HG03378 (cell line): ENCODE data around the gene TMEM255B.
"Not testable (repeated sequence)": the region's sequence is repeated elsewhere in the genome, so short reads cannot be mapped to it uniquely, and the experiment has no call there.

Experiments used
- ATAC-seq: cut with Tn5 transposase; IDR thresholded peaks from one replicate; pipeline ENCODE4 v1.9.1; 2021; ENCODE audit warnings: mild to moderate bottlenecking, moderate library complexity; ENCODE audit not compliant: unreplicated experiment

TMEM255B gene

GRCh38 chr13:113815151-113816058 is 56.4 kb downstream of the TMEM255B start:
- no peak for ATAC-seq

DNA sequence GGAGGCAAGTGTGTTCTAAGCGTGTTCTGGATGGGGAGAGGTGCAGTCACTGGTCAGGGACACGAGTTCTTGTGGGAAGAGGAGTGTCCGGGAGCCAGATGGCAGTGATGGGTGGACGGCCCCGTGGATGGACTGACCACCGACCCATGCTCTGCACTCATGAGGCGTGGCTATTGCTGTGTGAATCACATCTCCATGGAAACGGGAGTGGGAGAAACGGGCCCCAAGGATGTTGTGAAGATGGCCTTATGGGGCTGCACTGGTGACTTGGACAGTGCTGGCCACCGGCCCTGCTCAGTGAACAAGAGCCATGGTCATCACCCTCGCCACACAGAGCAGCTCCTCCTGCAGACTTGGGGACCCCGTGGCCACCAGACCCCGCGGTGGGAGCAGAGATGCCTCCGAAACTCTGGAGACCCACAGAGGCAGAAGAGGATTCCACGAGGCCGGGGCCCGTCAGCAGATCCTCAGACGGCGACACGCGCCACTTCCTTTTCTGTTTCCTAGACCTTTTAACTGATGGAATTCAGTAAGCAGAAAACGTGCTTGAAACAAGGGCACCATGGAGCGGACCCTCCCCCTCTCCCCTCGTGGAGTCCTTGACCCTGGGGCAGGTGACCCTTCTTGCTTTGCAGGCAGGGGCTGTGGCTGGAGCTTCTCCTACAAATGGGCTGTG is 57.4 kb downstream of the TMEM255B start:
- ATAC-seq = no peak

DNA sequence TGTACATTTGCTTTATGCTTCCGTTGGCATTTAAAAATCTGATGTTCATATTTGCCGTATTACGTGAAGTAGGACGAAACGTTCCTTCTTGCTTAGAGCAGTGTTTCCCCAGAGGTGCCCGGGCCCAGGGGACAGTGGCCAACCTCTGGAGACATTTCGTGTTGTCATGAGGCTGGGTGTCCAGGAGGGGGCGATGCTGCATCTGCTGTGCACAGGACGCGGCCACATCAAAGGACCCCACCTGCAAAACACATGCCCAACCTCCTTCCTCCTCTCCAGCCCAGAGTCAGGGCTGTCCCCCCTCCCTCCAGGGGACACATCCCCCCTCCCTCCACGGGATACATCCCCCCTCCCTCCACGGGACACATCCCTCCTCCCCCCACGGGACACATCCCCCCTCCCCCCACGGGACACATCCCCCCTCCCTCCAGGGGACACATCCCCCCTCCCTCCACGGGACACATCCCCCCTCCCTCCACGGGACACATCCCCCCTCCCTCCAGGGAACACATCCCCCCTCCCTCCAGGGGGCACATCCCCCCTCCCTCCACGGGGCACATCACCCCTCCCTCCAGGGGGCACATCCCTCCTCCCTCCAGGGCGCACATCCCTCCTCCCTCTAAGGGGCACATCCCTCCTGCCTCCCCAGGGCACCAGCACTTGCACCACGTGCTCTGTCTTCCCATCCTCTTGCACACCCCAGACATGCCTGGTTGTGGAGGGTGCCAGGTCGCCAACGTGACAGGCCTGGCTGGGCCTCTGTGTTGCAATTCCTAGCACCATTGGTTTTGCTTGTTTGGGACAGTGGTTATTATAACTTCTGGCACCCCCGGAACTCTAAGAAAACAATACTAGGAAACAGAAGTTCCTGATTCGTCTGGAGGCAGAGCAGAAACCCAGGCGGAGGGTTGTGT is 58.2 kb downstream of the TMEM255B start:
- ATAC-seq = no peak

DNA sequence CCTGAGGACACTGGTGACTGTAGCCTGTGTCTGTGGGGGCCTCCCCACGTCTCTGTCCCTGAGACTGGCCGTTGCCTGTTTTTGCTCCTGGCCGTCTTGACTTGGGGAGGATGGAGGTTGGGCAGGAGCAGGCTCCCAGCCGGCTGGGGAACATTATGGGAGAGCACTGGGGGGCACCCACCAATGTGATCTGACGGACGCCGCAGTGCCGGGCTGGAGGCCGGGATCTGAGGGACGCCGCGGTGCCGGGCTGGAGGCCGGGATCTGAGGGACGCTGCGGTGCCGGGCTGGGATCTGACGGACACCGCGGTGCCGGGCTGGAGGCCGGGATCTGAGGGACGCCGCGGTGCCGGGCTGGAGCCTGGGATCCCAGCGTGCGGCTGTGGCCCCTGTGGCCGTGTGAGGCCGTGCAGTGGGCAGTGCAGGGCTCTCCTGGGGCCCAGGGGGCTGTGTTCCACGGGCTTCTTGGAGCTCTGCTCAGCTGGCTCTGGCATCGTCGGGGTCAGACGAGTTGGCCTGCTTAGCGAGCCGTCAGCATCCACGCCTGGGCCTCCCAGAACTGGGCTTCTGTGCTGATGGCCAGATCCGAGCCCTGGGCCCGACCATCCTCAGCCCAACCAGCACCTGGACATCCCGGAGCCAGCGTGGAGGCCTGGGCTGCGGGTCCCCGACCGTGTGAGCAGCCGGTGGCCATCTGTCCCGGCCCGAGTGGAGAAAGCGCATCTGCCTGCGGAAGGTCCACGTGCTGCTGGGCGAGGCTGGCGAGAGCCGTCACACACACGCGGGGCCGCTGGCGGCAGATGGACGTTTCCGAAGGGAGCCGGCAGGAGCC is 59.0 kb downstream of the TMEM255B start:
- no peak for ATAC-seq

- no peak for ATAC-seq
Measured at GRCh38 chr13:113818700-113819295, 59.8 kb downstream of the TMEM255B start.

- no peak for ATAC-seq
Measured at GRCh38 chr13:113819341-113819730, 60.3 kb downstream of the TMEM255B start.

- no peak for ATAC-seq
Measured at GRCh38 chr13:113819731-113820715, 61.0 kb downstream of the TMEM255B start.

- ATAC-seq = no peak
Measured at GRCh38 chr13:113820813-113821651, 62.0 kb downstream of the TMEM255B start.

DNA sequence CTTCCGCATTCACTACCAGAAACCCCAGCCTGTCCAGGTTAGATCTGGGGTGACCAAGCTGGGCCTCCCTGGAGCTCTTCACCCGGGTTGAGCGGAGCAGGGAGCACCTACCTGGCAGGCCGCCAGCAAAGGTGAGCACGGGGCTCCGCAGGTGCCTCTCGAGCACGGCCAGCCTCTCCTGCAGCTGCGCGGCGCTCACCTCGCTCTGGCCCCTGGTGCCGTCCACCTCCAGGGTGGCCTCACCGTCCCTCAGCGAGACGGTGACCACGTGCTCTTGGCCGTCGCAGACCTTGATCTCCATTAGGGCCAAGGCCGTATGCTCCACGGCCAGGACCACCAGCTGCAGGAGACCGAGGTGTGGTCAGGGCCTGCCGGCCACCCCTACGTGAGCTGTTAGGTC is 62.8 kb downstream of the TMEM255B start:
- ATAC-seq = no peak

DNA sequence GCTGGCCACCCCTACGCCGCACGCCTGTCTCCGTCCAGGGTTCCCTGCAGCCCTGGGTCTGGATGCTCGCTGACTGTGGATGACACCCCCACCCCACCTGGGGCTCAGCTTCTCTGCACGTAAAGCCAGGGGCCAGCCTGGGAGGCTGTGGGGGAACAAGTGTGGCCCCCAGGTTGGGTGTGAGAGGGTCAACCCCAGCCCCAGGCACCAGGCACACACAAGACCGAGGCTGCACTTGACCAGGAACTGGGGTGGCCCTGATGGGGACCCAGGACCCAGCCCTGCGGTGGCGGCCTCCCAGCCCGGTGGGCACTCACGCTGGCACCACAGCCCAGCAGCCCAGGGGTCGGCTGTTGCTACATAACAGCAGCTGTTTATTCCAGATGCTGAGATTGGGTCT is 63.2 kb downstream of the TMEM255B start:
- no peak for ATAC-seq

- no peak for ATAC-seq
Measured at GRCh38 chr13:113822956-113823744, 64.1 kb downstream of the TMEM255B start.

GRCh38 chr13:113823771-113824170 is 64.7 kb downstream of the TMEM255B start:
- no peak for ATAC-seq

DNA sequence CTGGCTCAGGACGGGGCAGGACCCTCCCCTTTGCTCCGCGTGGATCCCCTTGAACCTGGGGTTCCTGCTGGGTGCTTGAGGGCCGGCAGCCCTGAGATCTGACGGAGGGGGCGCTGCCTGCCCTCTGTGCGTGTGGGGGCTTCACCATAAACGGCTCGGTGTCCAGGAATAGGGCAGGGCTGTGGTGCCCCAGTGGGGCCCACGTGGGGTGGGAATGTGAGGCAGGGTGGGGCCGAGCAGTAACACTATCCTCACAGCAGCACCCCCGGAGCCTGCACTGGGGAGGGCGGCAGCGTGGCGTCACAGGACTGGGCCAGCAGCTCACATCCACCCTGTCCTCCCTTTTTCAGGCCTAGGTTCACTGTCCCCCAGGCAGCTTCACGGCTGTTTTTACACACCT is 66.8 kb downstream of the TMEM255B start:
- ATAC-seq = no peak

DNA sequence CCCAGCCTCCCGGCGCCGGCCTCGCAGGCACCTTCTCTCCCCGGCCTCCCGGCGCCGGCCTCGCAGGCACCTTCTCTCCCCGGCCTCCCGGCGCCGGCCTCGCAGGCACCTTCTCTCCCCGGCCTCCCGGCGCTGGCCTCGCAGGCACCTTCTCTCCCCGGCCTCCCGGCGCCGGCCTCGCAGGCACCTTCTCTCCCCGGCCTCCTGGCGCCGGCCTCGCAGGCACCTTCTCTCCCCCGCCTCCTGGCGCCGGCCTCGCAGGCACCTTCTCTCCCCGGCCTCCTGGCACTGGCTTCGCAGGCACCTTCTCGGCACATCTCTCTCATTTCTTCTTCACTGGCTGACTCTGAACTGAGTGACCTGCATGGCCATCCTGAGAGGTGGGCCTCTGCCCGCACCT is 67.4 kb downstream of the TMEM255B start:
- ATAC-seq = not testable (repeated sequence)

DNA sequence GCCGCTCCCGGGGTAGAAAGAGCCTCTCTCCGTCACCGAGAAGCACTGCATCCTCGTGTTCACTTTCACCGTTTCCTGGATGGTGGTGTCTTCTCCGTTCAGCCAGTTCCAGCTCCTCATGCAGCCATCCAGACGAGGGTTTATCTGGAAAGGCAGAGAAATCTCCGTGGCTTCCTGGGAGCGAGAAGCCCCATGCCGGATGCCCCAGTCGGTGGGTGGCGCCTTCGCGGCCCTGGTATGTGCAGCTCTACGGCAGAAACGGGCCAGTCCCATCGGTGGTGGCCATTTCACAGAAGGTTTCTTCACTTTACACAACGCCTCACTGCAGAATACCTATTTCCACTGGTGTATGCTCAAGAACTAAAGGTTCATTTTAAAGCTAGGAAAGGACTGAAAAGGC is 68.0 kb downstream of the TMEM255B start:
- no peak for ATAC-seq

DNA sequence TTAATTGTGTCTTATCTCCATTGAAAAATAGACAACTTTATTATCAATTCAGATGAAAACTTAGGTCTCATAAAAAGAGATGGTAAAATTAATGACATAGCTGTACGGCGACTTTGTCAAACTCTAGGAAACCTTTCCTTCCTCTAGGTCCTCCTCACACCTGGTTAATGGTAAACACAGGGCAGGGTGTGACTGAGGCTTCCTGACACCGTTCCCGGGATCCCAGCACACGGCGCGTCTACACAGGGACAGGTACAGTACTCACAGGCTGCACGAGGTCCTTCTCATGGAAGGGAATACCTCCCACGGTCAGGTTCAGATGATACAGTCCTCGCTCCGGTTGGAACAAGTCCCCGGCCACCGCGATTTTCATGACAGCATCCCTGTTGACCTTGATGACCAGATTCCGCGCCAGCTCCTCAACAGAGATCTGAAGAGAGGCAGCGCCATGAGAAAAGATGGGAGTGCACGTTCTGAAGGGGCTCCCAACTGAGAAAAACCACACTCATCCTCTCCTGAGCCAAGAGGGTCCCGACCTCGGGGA is 69.3 kb downstream of the TMEM255B start:
- ATAC-seq = no peak
